Tibial nerve (tissue), 3 donors: ENCODE measurements around the gene ERBB3.

ENCODE experiments used
- POLR2A ChIP-seq, 2 donors: fragments of 450-650 bp; IDR thresholded peaks; one replicate each; pipeline ENCODE4 v1.6.1; 2017; ENCODE audit warnings: antibody characterized with exemption in 2 of 2, mild to moderate bottlenecking in 2 of 2, moderate library complexity in 2 of 2
- TF ChIP-seq, protein P1 (sequence below), 5 experiments: fragments of 200-600 bp in 3 of 5; fragments of 450-650 bp in 2 of 5; sonication (generic) in 3 of 5; IDR thresholded peaks; one replicate each; pipeline ENCODE4 v1.5.1; 2016 to 2019; ENCODE audit warnings: antibody characterized with exemption in 5 of 5, mild to moderate bottlenecking in 3 of 5, moderate library complexity in 2 of 5

DNA sequence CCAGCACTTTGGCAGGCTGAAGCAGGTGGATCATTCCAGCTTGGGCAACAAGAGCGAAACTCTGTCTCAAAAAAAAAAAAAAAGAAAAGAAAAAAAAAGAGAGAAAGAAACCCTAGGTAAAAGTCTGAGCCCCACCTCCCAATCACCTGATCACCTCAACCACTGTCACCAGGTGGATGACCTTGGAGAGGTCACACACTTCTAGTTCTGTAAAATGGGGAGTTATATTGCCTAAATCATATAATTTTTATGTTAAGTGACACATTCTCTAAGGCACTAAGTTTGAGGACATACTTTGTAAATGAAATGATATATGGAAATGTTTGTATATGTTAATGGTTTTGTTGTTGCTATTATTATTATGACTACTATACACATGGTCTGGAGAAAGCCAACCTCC lies 1.5 kb upstream of the ERBB3 start:
- no peak for TF ChIP-seq POLR2A (IDR thresholded peaks at IDR 0.05)
- TF ChIP-seq, protein P1, sequence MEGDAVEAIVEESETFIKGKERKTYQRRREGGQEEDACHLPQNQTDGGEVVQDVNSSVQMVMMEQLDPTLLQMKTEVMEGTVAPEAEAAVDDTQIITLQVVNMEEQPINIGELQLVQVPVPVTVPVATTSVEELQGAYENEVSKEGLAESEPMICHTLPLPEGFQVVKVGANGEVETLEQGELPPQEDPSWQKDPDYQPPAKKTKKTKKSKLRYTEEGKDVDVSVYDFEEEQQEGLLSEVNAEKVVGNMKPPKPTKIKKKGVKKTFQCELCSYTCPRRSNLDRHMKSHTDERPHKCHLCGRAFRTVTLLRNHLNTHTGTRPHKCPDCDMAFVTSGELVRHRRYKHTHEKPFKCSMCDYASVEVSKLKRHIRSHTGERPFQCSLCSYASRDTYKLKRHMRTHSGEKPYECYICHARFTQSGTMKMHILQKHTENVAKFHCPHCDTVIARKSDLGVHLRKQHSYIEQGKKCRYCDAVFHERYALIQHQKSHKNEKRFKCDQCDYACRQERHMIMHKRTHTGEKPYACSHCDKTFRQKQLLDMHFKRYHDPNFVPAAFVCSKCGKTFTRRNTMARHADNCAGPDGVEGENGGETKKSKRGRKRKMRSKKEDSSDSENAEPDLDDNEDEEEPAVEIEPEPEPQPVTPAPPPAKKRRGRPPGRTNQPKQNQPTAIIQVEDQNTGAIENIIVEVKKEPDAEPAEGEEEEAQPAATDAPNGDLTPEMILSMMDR (IDR thresholded peaks at IDR 0.05): no peak
